GM19193 (cell line): ENCODE data around the gene DPEP2.

Experiments used
- POLR2A ChIP-seq: IDR thresholded peaks from 4 replicates; pipeline ENCODE4 v1.6.1; 2011; ENCODE audit not compliant: insufficient read depth, insufficient read length; ENCODE audit errors: extremely low read depth

The DPEP2 gene

GRCh38 chr16:67988675-67989074 lies 10.6 kb downstream of the DPEP2 start:
- TF ChIP-seq POLR2A: no peak

GRCh38 chr16:67987460-67988160 lies 11.7 kb downstream of the DPEP2 start:
- no peak for TF ChIP-seq POLR2A

GRCh38 chr16:67986949-67987348 lies 12.3 kb downstream of the DPEP2 start:
- TF ChIP-seq POLR2A: no peak

- no peak for TF ChIP-seq POLR2A
These were observed 17.1 kb downstream of the DPEP2 start for GRCh38 chr16:67982011-67982696.

- no peak for TF ChIP-seq POLR2A
These were observed 19.2 kb downstream of the DPEP2 start, which contains the start of gene DPEP3 for GRCh38 chr16:67979955-67980678. TSS of gene DPEP3 (minus strand) at chr16:67980499. CDS start at chr16:67980380, 119 bp downstream.

- TF ChIP-seq POLR2A: no peak
These were observed 21.6 kb downstream of the DPEP2 start for GRCh38 chr16:67977469-67978227.

GRCh38 chr16:67977005-67977404 lies 22.3 kb downstream of the DPEP2 start:
- TF ChIP-seq POLR2A: no peak

- no peak for TF ChIP-seq POLR2A
These were observed 23.1 kb downstream of the DPEP2 start for GRCh38 chr16:67976205-67976604.

- no peak for TF ChIP-seq POLR2A
These were observed 23.8 kb downstream of the DPEP2 start for GRCh38 chr16:67975321-67976105.

GRCh38 chr16:67971111-67971510 lies 28.2 kb downstream of the DPEP2 start:
- no peak for TF ChIP-seq POLR2A

- no peak for TF ChIP-seq POLR2A
These were observed 29.8 kb downstream of the DPEP2 start for GRCh38 chr16:67969254-67970039.

- peak; percentile 71 for TF ChIP-seq POLR2A
These were observed 30.7 kb downstream of the DPEP2 start, which contains the start of gene SLC12A4 for GRCh38 chr16:67968400-67969253. TSS of gene SLC12A4 (minus strand) at chr16:67968637. CDS start at chr16:67968553, 84 bp downstream.
